Lower leg skin (tissue), 4 donors: ENCODE data around the gene SKI. TPM values are rescaled to one million over a fixed set of nuclear protein-coding genes. Genes with fewer than 3 reads are reported as not detected.
"Not testable (repeated sequence)": the region's sequence is repeated elsewhere in the genome, so short reads cannot be mapped to it uniquely, and the experiment has no call there.

ENCODE experiments used
- DNase-seq, 2 donors: peaks; one replicate each; pipeline ENCODE4 v3.0.0-alpha.2; 2019; ENCODE audit warnings: low spot score in 2 of 2
- H3K4me3 ChIP-seq: fragments of 200-600 bp; sonication (generic); 2 replicates; pipeline ENCODE4 v1.5.1; 2017; ENCODE audit warnings: mild to moderate bottlenecking, low read depth; ENCODE audit not compliant: poor library complexity, severe bottlenecking
- POLR2A ChIP-seq, 2 donors: fragments of 450-650 bp; IDR thresholded peaks; one replicate each; pipeline ENCODE4 v1.6.1; 2016 to 2017; ENCODE audit warnings: antibody characterized with exemption in 2 of 2, mild to moderate bottlenecking in 1 of 2, moderate library complexity in 1 of 2
- WGBS, 2 donors: methylation state at CpG; one replicate each; pipeline ENCODE4 v1.1.5; 2018; 5-methylcytosine and 5-hydroxymethylcytosine counted together
- intact Hi-C: fragments of 100-400 bp; cut with DNase I; formaldehyde crosslinking; loops from one replicate; pipeline ENCODE4 v1.15.0; 2023; ENCODE audit warnings: low total_unique reads
- total RNA-seq, 4 donors: library from RNA; depleted of rRNA; stranded (reverse); fragments of >200 nt; gene quantifications; one replicate each; pipeline ENCODE4 v1.1.0, GENCODE V29; 2016
- TF ChIP-seq, protein P1 (sequence below), 3 donors: fragments of 450-650 bp; IDR thresholded peaks; one replicate each; pipeline ENCODE4 v1.5.1; 2016; ENCODE audit warnings: antibody characterized with exemption in 3 of 3, mild to moderate bottlenecking in 3 of 3, moderate library complexity in 2 of 3

The SKI gene
- total RNA-seq, 4 donors from 2014 or later = 67.3 to 80.8 (median 75.4) TPM

- TF ChIP-seq POLR2A (IDR thresholded peaks at IDR 0.05) = no peak
- TF ChIP-seq, protein P1, sequence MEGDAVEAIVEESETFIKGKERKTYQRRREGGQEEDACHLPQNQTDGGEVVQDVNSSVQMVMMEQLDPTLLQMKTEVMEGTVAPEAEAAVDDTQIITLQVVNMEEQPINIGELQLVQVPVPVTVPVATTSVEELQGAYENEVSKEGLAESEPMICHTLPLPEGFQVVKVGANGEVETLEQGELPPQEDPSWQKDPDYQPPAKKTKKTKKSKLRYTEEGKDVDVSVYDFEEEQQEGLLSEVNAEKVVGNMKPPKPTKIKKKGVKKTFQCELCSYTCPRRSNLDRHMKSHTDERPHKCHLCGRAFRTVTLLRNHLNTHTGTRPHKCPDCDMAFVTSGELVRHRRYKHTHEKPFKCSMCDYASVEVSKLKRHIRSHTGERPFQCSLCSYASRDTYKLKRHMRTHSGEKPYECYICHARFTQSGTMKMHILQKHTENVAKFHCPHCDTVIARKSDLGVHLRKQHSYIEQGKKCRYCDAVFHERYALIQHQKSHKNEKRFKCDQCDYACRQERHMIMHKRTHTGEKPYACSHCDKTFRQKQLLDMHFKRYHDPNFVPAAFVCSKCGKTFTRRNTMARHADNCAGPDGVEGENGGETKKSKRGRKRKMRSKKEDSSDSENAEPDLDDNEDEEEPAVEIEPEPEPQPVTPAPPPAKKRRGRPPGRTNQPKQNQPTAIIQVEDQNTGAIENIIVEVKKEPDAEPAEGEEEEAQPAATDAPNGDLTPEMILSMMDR (IDR thresholded peaks at IDR 0.05) = no peak
- intact Hi-C loops = no loop called here
- WGBS, 2 donors = 72% methylated on average over 9 of the region's 9 CpGs
Measured at GRCh38 chr1:2258996-2259395, 30.9 kb downstream of the SKI start.

GRCh38 chr1:2259668-2260402 lies 31.7 kb downstream of the SKI start:
- TF ChIP-seq, protein P1 (IDR thresholded peaks at IDR 0.05) = no peak
- TF ChIP-seq POLR2A (IDR thresholded peaks at IDR 0.05) = no peak
- DNase-seq = no peak
- H3K4me3 ChIP-seq = no peak overlapping the region
- WGBS, 2 donors = 64% methylated on average over 28 of the region's 28 CpGs
- intact Hi-C loops = no loop called here

More at GRCh38 chr1:2258996-2259395, 30.9 kb downstream of the SKI start:
- no peak for DNase-seq
- H3K4me3 ChIP-seq = no peak overlapping the region

GRCh38 chr1:2260470-2260869 lies 32.4 kb downstream of the SKI start:
- H3K4me3 ChIP-seq, DNase-seq, intact Hi-C loops: not testable (repeated sequence)
- 94 to 97% methylated on average over 7 of the region's 7 CpGs for WGBS, 2 donors

GRCh38 chr1:2260917-2261316 lies 32.8 kb downstream of the SKI start:
- TF ChIP-seq, protein P1 (IDR thresholded peaks at IDR 0.05) = no peak
- TF ChIP-seq POLR2A (IDR thresholded peaks at IDR 0.05) = no peak
- DNase-seq = no peak
- H3K4me3 ChIP-seq = no peak overlapping the region
- intact Hi-C loops = no loop called here
- WGBS, 2 donors = 88 to 92% methylated on average over 4 of the region's 4 CpGs

GRCh38 chr1:2261476-2262395 lies 33.6 kb downstream of the SKI start:
- DNase-seq, intact Hi-C loops, H3K4me3 ChIP-seq: not testable (repeated sequence)
- WGBS, 2 donors = 80 to 88% methylated on average over 24 to 25 of the region's 25 CpGs

GRCh38 chr1:2266301-2266975 lies 38.3 kb downstream of the SKI start:
- no peak overlapping the region for H3K4me3 ChIP-seq
- TF ChIP-seq, protein P1 (IDR thresholded peaks at IDR 0.05) = no peak
- no peak for TF ChIP-seq POLR2A (IDR thresholded peaks at IDR 0.05)
- DNase-seq = no peak
- intact Hi-C loops = no loop called here
- WGBS, 2 donors = 86 to 88% methylated on average over 16 of the region's 16 CpGs
